ENCODE results near the gene IGFBP4.

The IGFBP4 gene

DNA sequence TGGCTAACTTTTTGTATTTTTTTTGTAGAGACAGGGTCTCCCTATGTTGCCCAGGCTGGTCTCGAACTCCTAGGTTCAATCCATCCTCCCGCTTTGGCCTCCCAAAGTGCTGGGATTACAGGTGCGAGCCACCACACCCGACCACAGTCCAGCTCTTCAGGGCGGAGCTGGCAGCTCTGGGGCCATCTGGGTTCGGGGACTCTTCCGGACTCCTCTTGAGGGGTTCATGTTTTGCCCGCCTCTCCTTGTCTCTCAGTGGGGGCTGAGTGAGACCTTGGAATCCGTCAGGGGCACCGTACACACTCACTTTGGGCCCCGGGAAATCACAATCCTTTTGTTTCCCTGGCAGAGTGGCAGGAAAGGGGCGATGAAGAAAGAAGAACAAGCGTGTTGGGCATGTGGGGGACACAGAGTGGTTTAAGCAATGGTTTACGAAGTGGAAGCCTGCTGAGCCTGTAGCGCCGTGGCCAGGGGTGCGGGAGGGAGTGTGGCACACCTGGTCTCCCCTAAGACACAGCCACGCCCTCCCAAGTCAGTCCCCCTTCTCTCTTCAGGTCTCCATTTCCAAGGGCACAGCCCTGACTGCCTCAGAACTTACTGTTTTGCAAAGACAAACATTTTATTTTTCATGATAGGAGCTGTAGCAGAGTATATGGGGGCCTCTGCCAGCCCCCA is 32.1 kb downstream of the IGFBP4 start:
- H3K4me3 ChIP-seq (ENCODE audit: low read length), result no peak overlapping the region
- peaks cover 5% of the 10 kb centered on the region for H3K27me3 ChIP-seq (ENCODE audit: control insufficient read depth, low read length)
- peaks cover 6% of the 10 kb centered on the region for H3K4me1 ChIP-seq (ENCODE audit: control insufficient read depth, low read length)
- H3K36me3 ChIP-seq (ENCODE audit: control insufficient read depth, low read length), result no peaks in the 10 kb centered on the region
- H3K79me2 ChIP-seq (ENCODE audit: control insufficient read depth, low read length), result no peaks in the 10 kb centered on the region
- H3K9me2 ChIP-seq (replicated peaks; ENCODE audit: control insufficient read depth, low read length), result no peaks in the 10 kb centered on the region
- H3K9me3 ChIP-seq (ENCODE audit: control insufficient read depth, insufficient read depth, low read length), result no peaks in the 10 kb centered on the region
- no peaks in the 10 kb centered on the region for H3F3A ChIP-seq (ENCODE audit: control insufficient read depth, insufficient read depth)
- no peak overlapping the region for H3K4me2 ChIP-seq (ENCODE audit: low read length)
- TF ChIP-seq, protein P1, sequence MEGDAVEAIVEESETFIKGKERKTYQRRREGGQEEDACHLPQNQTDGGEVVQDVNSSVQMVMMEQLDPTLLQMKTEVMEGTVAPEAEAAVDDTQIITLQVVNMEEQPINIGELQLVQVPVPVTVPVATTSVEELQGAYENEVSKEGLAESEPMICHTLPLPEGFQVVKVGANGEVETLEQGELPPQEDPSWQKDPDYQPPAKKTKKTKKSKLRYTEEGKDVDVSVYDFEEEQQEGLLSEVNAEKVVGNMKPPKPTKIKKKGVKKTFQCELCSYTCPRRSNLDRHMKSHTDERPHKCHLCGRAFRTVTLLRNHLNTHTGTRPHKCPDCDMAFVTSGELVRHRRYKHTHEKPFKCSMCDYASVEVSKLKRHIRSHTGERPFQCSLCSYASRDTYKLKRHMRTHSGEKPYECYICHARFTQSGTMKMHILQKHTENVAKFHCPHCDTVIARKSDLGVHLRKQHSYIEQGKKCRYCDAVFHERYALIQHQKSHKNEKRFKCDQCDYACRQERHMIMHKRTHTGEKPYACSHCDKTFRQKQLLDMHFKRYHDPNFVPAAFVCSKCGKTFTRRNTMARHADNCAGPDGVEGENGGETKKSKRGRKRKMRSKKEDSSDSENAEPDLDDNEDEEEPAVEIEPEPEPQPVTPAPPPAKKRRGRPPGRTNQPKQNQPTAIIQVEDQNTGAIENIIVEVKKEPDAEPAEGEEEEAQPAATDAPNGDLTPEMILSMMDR (IDR thresholded peaks at IDR 0.05; ENCODE audit: low read depth, low read length, poor library complexity, severe bottlenecking), result no peak
- no peak for TF ChIP-seq EZH2phosphoT487 (IDR thresholded peaks at IDR 0.05; ENCODE audit: borderline replicate concordance, low read length)
- no peak overlapping the region for H3K27ac ChIP-seq (ENCODE audit: low read depth, low read length)
- no peaks in the 10 kb centered on the region for H4K20me1 ChIP-seq (ENCODE audit: control insufficient read depth, insufficient read depth, low read depth, low read length)

DNA sequence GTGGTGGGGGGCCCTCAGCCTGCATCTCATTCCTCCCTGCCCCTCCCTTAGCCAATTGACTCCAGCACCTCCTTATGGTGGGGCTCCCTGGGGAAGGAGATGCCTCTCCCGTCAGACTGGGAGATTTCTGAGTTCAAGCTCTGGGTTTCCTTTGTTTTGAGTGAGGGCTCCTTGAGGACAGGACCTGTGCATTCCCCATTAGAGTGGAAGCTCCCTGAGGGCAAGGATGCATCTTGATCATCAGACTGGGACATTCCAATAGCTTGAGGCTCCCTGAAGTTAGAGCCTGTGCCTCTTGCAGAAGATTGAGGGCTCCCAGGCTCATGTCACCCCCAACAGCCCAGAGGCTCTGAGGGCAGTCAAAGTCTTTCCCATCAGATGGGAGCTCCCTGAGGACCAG is 34.5 kb downstream of the IGFBP4 start:
- H3K36me3 ChIP-seq (ENCODE audit: control insufficient read depth, low read length), result no peaks in the 10 kb centered on the region

DNA sequence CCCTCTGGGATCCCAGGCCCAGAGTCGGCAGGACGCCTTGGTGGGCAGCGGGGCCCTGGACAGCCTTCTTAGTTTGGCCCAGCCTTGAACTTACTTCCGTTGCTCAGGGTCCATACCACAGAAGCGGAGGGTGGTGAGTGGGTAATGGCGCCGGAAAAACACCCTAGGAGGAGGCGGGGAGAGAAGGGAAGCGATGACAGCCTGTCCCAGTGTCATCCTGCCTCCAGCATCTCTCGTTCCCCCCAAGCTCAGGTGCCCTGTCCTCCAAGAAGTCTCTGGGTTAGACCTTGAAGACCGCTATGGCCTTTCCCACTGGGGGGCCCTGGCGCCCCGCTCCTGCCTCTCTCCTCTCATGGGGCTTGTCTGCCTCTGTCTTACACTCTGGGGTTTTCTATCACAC is 35.2 kb downstream of the IGFBP4 start:
- H3F3A ChIP-seq (ENCODE audit: control insufficient read depth, insufficient read depth), result no peaks in the 10 kb centered on the region
- TF ChIP-seq, protein P1 (IDR thresholded peaks at IDR 0.05; ENCODE audit: low read depth, low read length, poor library complexity, severe bottlenecking), result no peak
- TF ChIP-seq EZH2phosphoT487 (IDR thresholded peaks at IDR 0.05; ENCODE audit: borderline replicate concordance, low read length), result no peak
- H3K4me2 ChIP-seq (ENCODE audit: low read length), result no peak overlapping the region
- no peaks in the 10 kb centered on the region for H3K9me3 ChIP-seq (ENCODE audit: control insufficient read depth, insufficient read depth, low read length)
- no peaks in the 10 kb centered on the region for H3K9me2 ChIP-seq (replicated peaks; ENCODE audit: control insufficient read depth, low read length)
- no peak overlapping the region for H3K27ac ChIP-seq (ENCODE audit: low read depth, low read length)
- peaks cover 14% of the 10 kb centered on the region for H3K4me1 ChIP-seq (ENCODE audit: control insufficient read depth, low read length)
- no peaks in the 10 kb centered on the region for H3K36me3 ChIP-seq (ENCODE audit: control insufficient read depth, low read length)
- no peaks in the 10 kb centered on the region for H3K79me2 ChIP-seq (ENCODE audit: control insufficient read depth, low read length)
- no peaks in the 10 kb centered on the region for H4K20me1 ChIP-seq (ENCODE audit: control insufficient read depth, insufficient read depth, low read depth, low read length)
- no peak overlapping the region for H3K4me3 ChIP-seq (ENCODE audit: low read length)
- H3K27me3 ChIP-seq (ENCODE audit: control insufficient read depth, low read length), result peaks cover 5% of the 10 kb centered on the region; the same call in 1 of the 2 replicates

More for the DNA sequence above, 34.5 kb downstream of the IGFBP4 start:
- Histone ChIP-seq H3K4me1 (ENCODE audit: control insufficient read depth, low read length) (peaks cover 14% of the 10 kb centered on the region), H4K20me1 (ENCODE audit: control insufficient read depth, insufficient read depth, low read depth, low read length) (no peaks in the 10 kb centered on the region), H3K9me2 (replicated peaks; ENCODE audit: control insufficient read depth, low read length) (no peaks in the 10 kb centered on the region), H3K4me3 (ENCODE audit: low read length) (no peak overlapping the region), H3K9me3 (ENCODE audit: control insufficient read depth, insufficient read depth, low read length) (no peaks in the 10 kb centered on the region), H3F3A (ENCODE audit: control insufficient read depth, insufficient read depth) (no peaks in the 10 kb centered on the region), H3K79me2 (ENCODE audit: control insufficient read depth, low read length) (no peaks in the 10 kb centered on the region), H3K27me3 (ENCODE audit: control insufficient read depth, low read length) (peaks cover 5% of the 10 kb centered on the region; the same call in 1 of the 2 replicates), H3K27ac (ENCODE audit: low read depth, low read length) (no peak overlapping the region), H3K4me2 (ENCODE audit: low read length) (no peak overlapping the region)
- TF ChIP-seq, protein P1 (IDR thresholded peaks at IDR 0.05; ENCODE audit: low read depth, low read length, poor library complexity, severe bottlenecking), result no peak
- no peak for TF ChIP-seq EZH2phosphoT487 (IDR thresholded peaks at IDR 0.05; ENCODE audit: borderline replicate concordance, low read length)

All from DOHH2 (cell line).